ENCODE results near the gene CLSTN2. TPM values are rescaled to one million over a fixed set of nuclear protein-coding genes. Genes with fewer than 3 reads are reported as not detected.

Gene CLSTN2
- polyA plus RNA-seq, 3 donors, result not detected

DNA sequence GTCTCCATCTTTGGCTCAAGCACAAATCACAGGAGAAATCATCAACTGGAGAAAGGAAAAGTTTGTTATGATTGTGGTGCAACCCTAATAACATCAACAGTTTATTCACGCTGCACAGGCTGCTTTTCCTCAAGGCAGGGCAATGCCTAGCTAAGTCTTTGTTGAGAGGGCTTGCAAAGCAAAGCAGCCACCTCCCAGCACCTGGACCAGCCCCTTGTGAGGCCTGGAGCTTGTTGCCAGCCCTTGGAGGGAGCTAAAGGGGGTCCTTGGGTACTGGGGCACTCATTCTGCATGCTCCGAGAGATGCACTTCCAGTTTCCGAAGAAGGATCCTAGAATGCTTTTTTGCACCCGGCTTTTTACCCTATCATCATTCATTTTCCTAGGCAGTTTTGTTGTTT is 288.2 kb downstream of the CLSTN2 start:
- H3K4me3 ChIP-seq (replicated peaks in 1 of 3; ENCODE audit: low read depth in 2 of 3, low read length in 3 of 3), result no peak overlapping the region
- Mint-ChIP-seq H3K36me3 (no peaks in the 10 kb centered on the region), H3K4me1 (no peaks in the 10 kb centered on the region), H3K4me3 (no peak overlapping the region), H3K27ac (no peak overlapping the region), H3K27me3 (ENCODE audit: low read depth in 3 of 3) (no peaks in the 10 kb centered on the region), H3K9me3 (peaks cover 0 to 10% (median 4%) of the 10 kb centered on the region in 7 donors)
- no peak for DNase-seq
- no peak for TF ChIP-seq CTCF (IDR thresholded peaks at IDR 0.05)
- no peak overlapping the region for H2AFZ ChIP-seq (ENCODE audit: insufficient read depth, low read depth, low read length, poor library complexity, severe bottlenecking)
- H3K79me2 ChIP-seq (ENCODE audit: insufficient read depth, low read length), result no peaks in the 10 kb centered on the region
- no peak overlapping the region for H3K27ac ChIP-seq (ENCODE audit: low read depth in 1 of 2, low read length in 2 of 2)
- H4K20me1 ChIP-seq (ENCODE audit: insufficient read depth, low read length), result no peaks in the 10 kb centered on the region
- no peaks in the 10 kb centered on the region for H3K4me1 ChIP-seq (ENCODE audit: control insufficient read depth in 1 of 2, insufficient read depth in 2 of 2, low read length in 2 of 2)
- no peaks in the 10 kb centered on the region for H3K9me3 ChIP-seq (replicated peaks in 1 of 2; ENCODE audit: control insufficient read depth in 1 of 2, insufficient read depth in 1 of 2, low read length in 2 of 2)
- intact Hi-C loops (cut with micrococcal nuclease), result no loop called here
- no peak overlapping the region for H3K9ac ChIP-seq (ENCODE audit: insufficient read depth, low read length, poor library complexity, severe bottlenecking)
- no peaks in the 10 kb centered on the region for H3K27me3 ChIP-seq (ENCODE audit: control insufficient read depth in 2 of 2, insufficient read depth in 2 of 2, low read length in 2 of 2)
- WGBS (ENCODE audit: insufficient coverage), result 42% methylated on average over 3 of the region's 4 CpGs
- no peaks in the 10 kb centered on the region for H3K36me3 ChIP-seq (replicated peaks in 1 of 2; ENCODE audit: control insufficient read depth in 1 of 2, insufficient read depth in 2 of 2, low read length in 2 of 2)
- H3K4me2 ChIP-seq (replicated peaks; ENCODE audit: extremely low read depth, low read length, poor library complexity, severe bottlenecking), result no peak overlapping the region

- 100% methylated on average over 1 of the region's 2 CpGs for WGBS (ENCODE audit: insufficient coverage)
- Histone ChIP-seq H3K27me3 (ENCODE audit: control insufficient read depth in 2 of 2, insufficient read depth in 2 of 2, low read length in 2 of 2) (no peaks in the 10 kb centered on the region), H3K9me3 (replicated peaks in 1 of 2; ENCODE audit: control insufficient read depth in 1 of 2, insufficient read depth in 1 of 2, low read length in 2 of 2) (no peaks in the 10 kb centered on the region), H3K79me2 (ENCODE audit: insufficient read depth, low read length) (no peaks in the 10 kb centered on the region), H3K9ac (ENCODE audit: insufficient read depth, low read length, poor library complexity, severe bottlenecking) (no peak overlapping the region), H3K4me1 (ENCODE audit: control insufficient read depth in 1 of 2, insufficient read depth in 2 of 2, low read length in 2 of 2) (no peaks in the 10 kb centered on the region), H2AFZ (ENCODE audit: insufficient read depth, low read depth, low read length, poor library complexity, severe bottlenecking) (no peak overlapping the region), H3K36me3 (replicated peaks in 1 of 2; ENCODE audit: control insufficient read depth in 1 of 2, insufficient read depth in 2 of 2, low read length in 2 of 2) (no peaks in the 10 kb centered on the region), H3K4me2 (replicated peaks; ENCODE audit: extremely low read depth, low read length, poor library complexity, severe bottlenecking) (no peak overlapping the region), H3K4me3 (replicated peaks in 1 of 3; ENCODE audit: low read depth in 2 of 3, low read length in 3 of 3) (no peak overlapping the region), H4K20me1 (ENCODE audit: insufficient read depth, low read length) (no peaks in the 10 kb centered on the region), H3K27ac (ENCODE audit: low read depth in 1 of 2, low read length in 2 of 2) (no peak overlapping the region)
- Mint-ChIP-seq H3K4me3 (no peak overlapping the region), H3K4me1 (no peaks in the 10 kb centered on the region), H3K36me3 (no peaks in the 10 kb centered on the region), H3K27me3 (ENCODE audit: low read depth in 3 of 3) (no peaks in the 10 kb centered on the region), H3K9me3 (peaks cover 0 to 12% (median 6%) of the 10 kb centered on the region in 7 donors), H3K27ac (no peak overlapping the region)
- DNase-seq, result no peak
- intact Hi-C loops (cut with micrococcal nuclease), result no loop called here
- TF ChIP-seq CTCF (IDR thresholded peaks at IDR 0.05), result no peak
Observed at GRCh38 chr3:140223631-140224030, 288.6 kb downstream of the CLSTN2 start.
